Measurements from ENCODE around the gene TANK. TPM values are rescaled to one million over a fixed set of nuclear protein-coding genes. Genes with fewer than 3 reads are reported as not detected.

The TANK gene
- total and polyA plus RNA-seq, 8 donors, result 12.2 to 140 (median 46.1) TPM

GRCh38 chr2:161150704-161151103, 9.5 kb upstream of the TANK start:
- Histone ChIP-seq H3K9me3 (peaks cover 6 to 37% (median 24%) of the 10 kb centered on the region in 4 donors), H3K36me3 (no peaks in the 10 kb centered on the region), H3K27ac (no peak overlapping the region), H3K4me1 (no peaks in the 10 kb centered on the region), H3K4me3 (no peak overlapping the region), H3K27me3 (no peaks in the 10 kb centered on the region)
- WGBS, 5 donors, result 92 to 100% (median 96%) methylated on average over 4 of the region's 4 CpGs
- TF ChIP-seq CTCF (IDR thresholded peaks at IDR 0.05) (no peak), EP300 (IDR thresholded peaks at IDR 0.05) (no peak), POLR2AphosphoS5 (IDR thresholded peaks at IDR 0.05) (no peak), POLR2A (IDR thresholded peaks at IDR 0.05) (no peak)
- no peak for DNase-seq
- intact Hi-C loops (cut with DNase I; ENCODE audit: low total_unique reads), result no loop called here

GRCh38 chr2:161152302-161152701, 7.9 kb upstream of the TANK start:
- H3K4me1 ChIP-seq, result no peaks in the 10 kb centered on the region
- peaks cover 6 to 37% (median 24%) of the 10 kb centered on the region in 4 donors for H3K9me3 ChIP-seq

GRCh38 chr2:161158882-161159281, 1.3 kb upstream of the TANK start:
- H3K9me3 ChIP-seq, result no peaks in the 10 kb centered on the region
- no peak overlapping the region for H3K4me3 ChIP-seq
- peak overlapping the region in 2 of 5 donors; percentile 96 to 99 for H3K27ac ChIP-seq
- H3K36me3 ChIP-seq, result peaks cover 0 to 10% (median 5%) of the 10 kb centered on the region in 4 donors
- WGBS, 5 donors, result 80 to 92% (median 90%) methylated on average over 2 of the region's 2 CpGs
- no peaks in the 10 kb centered on the region for H3K27me3 ChIP-seq
- intact Hi-C loops (cut with DNase I; ENCODE audit: low total_unique reads), result no loop called here
- DNase-seq, result no peak
- no peak for TF ChIP-seq CTCF (IDR thresholded peaks at IDR 0.05)
- TF ChIP-seq POLR2A (IDR thresholded peaks at IDR 0.05), result no peak
- no peak for TF ChIP-seq POLR2AphosphoS5 (IDR thresholded peaks at IDR 0.05)
- no peak for TF ChIP-seq EP300 (IDR thresholded peaks at IDR 0.05)
- H3K4me1 ChIP-seq, result peaks cover 0 to 41% (median 28%) of the 10 kb centered on the region in 4 donors

More at GRCh38 chr2:161152302-161152701, 7.9 kb upstream of the TANK start:
- intact Hi-C loops (cut with DNase I; ENCODE audit: low total_unique reads), result no loop called here
- H3K4me3 ChIP-seq, result no peak overlapping the region
- H3K36me3 ChIP-seq, result no peaks in the 10 kb centered on the region
- no peaks in the 10 kb centered on the region for H3K27me3 ChIP-seq
- TF ChIP-seq EP300 (IDR thresholded peaks at IDR 0.05) (no peak), POLR2AphosphoS5 (IDR thresholded peaks at IDR 0.05) (no peak), CTCF (IDR thresholded peaks at IDR 0.05) (no peak), POLR2A (IDR thresholded peaks at IDR 0.05) (no peak)
- H3K27ac ChIP-seq, result no peak overlapping the region
- no peak for DNase-seq

- peaks cover 0 to 47% (median 31%) of the 10 kb centered on the region in 4 donors for H3K4me1 ChIP-seq
- H3K27ac ChIP-seq, result peak overlapping the region; percentile 89 to 99 (median 98)
- no peaks in the 10 kb centered on the region for H3K9me3 ChIP-seq
- TF ChIP-seq POLR2AphosphoS5 (IDR thresholded peaks at IDR 0.05) (no peak), POLR2A (IDR thresholded peaks at IDR 0.05) (no peak), CTCF (IDR thresholded peaks at IDR 0.05) (no peak), EP300 (IDR thresholded peaks at IDR 0.05) (no peak)
- no peak for DNase-seq
- H3K36me3 ChIP-seq, result peaks cover 0 to 16% (median 5%) of the 10 kb centered on the region in 4 donors
- WGBS, 5 donors, result 11 to 15% (median 14%) methylated on average over 9 of the region's 9 CpGs
- peak overlapping the region; percentile 71 to 89 (median 86) for H3K4me3 ChIP-seq
- no peaks in the 10 kb centered on the region for H3K27me3 ChIP-seq
- intact Hi-C loops (cut with DNase I; ENCODE audit: low total_unique reads), result no loop called here
Observed at GRCh38 chr2:161159456-161160225, 587 bp upstream of the TANK start.

All from stomach (tissue), 9 donors.